GM12873 (cell line): ENCODE data around the gene UBAC1.

Experiments used
- TF ChIP-seq, protein P1 (sequence below): IDR thresholded peaks from 2 replicates; pipeline ENCODE4 v1.5.1; 2012; ENCODE audit warnings: low read depth, mild to moderate bottlenecking, moderate library complexity, low read length, control low read depth; ENCODE audit not compliant: insufficient read depth; ENCODE audit errors: missing control alignments

UBAC1 gene

DNA sequence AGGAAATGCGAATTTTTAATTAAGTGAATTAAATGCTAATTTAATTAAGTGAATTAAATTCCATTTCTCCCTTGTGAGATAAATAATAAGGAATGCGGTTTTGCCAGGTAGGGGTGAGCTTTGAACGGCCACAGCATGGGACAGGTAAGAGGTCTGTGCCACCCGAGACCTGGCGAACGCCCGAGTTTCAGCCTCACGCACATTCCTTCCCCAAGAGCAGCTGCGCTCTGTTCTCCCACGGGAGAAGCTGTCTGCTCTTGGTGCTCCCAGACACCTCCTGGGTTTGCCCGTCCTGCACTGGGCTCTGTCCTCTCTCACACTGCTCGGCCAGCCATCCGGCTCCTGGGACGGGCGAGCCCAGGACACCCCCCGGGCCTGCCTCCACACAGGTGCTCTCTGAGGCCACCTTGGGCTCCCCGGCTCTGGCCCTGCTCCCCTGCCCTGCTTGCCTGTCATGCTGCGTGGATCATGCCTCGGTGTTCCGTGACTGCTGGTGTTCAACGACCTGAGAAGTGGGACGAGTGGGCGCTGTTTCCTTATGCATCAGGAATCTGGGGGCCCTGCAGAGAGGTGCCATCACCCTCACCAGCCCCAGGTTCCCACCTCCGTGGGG lies 40.1 kb downstream of the UBAC1 start:
- TF ChIP-seq, protein P1, sequence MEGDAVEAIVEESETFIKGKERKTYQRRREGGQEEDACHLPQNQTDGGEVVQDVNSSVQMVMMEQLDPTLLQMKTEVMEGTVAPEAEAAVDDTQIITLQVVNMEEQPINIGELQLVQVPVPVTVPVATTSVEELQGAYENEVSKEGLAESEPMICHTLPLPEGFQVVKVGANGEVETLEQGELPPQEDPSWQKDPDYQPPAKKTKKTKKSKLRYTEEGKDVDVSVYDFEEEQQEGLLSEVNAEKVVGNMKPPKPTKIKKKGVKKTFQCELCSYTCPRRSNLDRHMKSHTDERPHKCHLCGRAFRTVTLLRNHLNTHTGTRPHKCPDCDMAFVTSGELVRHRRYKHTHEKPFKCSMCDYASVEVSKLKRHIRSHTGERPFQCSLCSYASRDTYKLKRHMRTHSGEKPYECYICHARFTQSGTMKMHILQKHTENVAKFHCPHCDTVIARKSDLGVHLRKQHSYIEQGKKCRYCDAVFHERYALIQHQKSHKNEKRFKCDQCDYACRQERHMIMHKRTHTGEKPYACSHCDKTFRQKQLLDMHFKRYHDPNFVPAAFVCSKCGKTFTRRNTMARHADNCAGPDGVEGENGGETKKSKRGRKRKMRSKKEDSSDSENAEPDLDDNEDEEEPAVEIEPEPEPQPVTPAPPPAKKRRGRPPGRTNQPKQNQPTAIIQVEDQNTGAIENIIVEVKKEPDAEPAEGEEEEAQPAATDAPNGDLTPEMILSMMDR: no peak

DNA sequence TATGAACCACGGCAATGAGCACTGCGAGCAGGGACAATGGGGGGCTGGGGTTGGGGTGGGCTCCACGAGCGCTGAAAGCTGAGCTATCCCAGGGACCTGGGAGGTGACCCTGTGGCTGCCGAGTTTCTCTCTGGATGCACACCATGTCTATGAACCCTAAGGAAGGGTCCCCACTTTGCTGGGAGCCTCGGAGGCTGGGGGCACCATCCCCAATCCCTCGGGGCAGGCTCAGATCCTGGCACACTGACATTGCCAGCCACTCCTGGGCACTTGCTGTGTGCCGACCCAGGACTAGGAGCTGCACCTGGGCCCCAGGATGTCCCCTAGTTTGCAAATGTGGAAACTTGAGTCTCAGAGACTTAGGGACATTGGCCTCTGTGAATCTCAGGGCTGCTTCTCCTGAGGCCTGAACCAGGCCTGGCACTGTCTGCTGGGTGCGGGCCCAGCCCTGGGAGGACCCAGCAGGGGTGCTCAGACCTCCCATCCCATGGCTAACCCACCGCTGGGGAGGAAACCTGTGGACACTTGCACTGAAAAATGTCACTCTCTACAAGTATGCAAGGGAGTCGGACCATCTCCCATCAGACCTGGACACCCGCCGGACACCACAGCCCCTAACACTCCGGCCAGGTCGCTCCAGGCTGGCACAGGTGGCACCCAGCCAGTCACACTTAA lies 40.8 kb downstream of the UBAC1 start:
- TF ChIP-seq, protein P1: no peak

DNA sequence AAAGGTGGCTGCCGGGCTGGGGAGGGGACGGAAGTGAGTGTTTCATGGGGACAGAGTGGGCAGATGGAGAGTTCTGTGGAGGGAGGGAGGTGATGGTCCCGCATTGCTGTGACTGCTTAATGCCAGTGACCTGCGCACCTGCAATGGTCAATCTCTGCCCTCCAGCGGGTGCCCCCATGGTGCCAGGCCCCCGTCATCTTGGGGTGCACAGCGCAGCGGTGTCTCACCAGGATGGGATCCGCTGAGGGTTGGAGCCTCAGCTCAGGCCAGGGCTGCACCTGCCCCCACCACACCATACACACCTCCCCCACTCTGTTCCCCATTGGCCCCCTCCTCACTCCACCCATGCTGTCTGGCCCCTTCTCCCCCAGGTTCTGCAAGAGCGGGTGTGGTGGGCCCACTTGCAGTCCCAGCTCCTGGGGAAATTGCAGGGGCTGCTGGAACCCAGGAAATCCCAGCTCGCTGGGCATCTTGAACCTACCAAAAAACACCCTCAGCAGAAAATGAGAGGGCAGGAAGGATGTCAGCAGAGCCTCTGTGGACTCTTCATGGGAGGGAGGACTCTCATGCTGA lies 41.8 kb downstream of the UBAC1 start:
- TF ChIP-seq, protein P1: no peak

DNA sequence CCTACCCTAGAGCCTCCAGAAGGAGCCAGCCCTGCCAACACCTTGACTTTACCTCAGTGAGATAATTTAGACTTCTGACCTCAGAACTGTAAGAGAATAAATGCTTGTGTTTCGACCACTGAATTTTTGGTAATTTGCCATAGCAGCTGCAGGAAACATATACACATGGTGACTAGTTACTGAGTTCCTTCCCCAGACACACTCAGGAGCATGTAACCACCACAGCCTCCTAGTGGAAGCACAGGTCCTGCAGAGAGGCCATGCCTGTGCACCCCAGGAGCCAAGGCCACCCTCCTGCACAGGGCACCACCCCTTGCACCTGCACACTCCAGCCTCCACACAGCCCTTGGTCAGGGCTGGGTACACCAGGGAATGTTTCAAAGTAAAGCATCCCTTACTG lies 46.3 kb downstream of the UBAC1 start:
- TF ChIP-seq, protein P1: no peak

DNA sequence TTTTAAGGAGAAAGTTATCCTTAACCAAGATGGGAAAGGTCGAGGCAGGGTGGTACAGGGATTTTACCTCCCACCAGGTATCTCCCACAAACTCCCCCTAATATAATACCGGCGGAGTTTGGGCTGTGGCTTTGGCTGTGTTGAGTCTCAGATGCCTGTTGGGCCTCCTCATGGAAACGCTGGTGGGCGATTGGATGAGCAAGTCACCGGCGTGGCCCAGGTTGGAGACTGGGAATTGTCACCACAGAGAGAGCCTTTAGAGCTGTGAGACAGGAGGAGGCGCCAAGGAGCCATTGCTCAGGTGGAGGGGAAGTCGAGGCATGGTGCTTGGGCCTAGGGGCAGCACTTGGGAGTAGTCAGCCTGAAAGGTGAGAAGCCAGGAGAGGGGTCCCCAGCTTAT lies 50.4 kb downstream of the UBAC1 start:
- TF ChIP-seq, protein P1: no peak

DNA sequence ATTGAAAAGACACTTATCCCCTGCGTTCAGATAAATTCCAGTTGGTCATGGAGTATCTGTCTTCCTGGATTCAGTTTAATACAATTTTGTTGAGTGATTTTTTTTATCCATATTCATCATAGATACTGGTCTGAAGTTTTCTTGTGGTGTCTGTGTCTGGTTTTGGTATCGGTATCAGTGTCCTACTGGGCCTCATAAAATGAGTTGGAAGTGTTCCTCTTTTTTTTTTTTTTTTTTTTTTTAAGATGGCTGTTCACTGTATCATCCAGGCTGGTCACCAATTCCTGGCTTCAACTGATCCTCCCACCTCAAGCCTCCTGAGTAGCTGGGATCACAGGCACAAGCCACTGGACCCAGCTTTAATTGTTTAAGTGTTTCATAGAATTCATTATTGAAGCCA lies 51.0 kb downstream of the UBAC1 start:
- TF ChIP-seq, protein P1: no peak

DNA sequence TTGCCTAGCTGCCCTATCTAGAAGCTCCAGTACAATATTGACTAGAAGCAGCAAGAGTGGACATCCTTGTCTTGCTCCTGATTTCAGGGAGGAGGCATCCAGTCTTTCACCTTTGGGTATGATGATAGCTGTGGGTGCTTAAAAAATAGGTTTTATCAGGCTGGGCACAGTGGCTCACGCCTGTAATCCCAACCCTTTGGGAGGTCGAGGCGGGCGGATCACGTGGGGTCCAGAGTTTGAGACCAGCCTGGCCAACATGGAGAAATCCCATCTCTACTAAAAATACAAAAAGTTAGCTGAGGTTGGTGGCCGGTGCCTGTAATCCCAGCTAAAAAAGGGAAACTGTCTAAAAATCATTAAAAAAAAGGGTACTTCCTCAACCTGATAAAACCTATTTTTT lies 51.8 kb downstream of the UBAC1 start:
- TF ChIP-seq, protein P1: no peak
